T-helper 17 cell (primary cell): ENCODE results near the gene HAND1. TPM values are rescaled to one million over a fixed set of nuclear protein-coding genes. Genes with fewer than 3 reads are reported as not detected.

Source experiments
- ATAC-seq: fragments of 150-1000 bp; cut with Tn5 transposase; 2 replicates; pipeline ENCODE4 v1.10.0; 2021; ENCODE audit warnings: mild to moderate bottlenecking, moderate library complexity
- DNase-seq, 3 donors: peaks; one replicate each; pipeline versions ENCODE4 v3.0.0 to v3.0.0-alpha.2; 2020 to 2021
- H3K9me3 ChIP-seq: one replicate; pipeline ENCODE4 v1.7.0; 2013; ENCODE audit warnings: low read length, mild to moderate bottlenecking; ENCODE audit not compliant: control insufficient read depth, poor library complexity, severe bottlenecking
- H3K27ac Mint-ChIP-seq: one replicate; pipeline ENCODE4 v1.8.0; 2022; ENCODE audit warnings: mild to moderate bottlenecking, moderate library complexity, mixed read lengths
- H3K27me3 Mint-ChIP-seq: one replicate; pipeline ENCODE4 v1.8.0; 2022; ENCODE audit warnings: mixed read lengths
- H3K36me3 Mint-ChIP-seq: one replicate; pipeline ENCODE4 v1.8.0; 2022; ENCODE audit warnings: low read depth, mixed read lengths
- H3K4me1 Mint-ChIP-seq: one replicate; pipeline ENCODE4 v1.8.0; 2022; ENCODE audit warnings: mild to moderate bottlenecking, mixed read lengths
- H3K4me3 Mint-ChIP-seq: one replicate; pipeline ENCODE4 v1.8.0; 2022; ENCODE audit warnings: mild to moderate bottlenecking, moderate library complexity, mixed read lengths
- total RNA-seq, 4 donors: library from RNA in 2 of 4; stranded (reverse) in 2 of 4; gene quantifications; one replicate each; pipeline ENCODE4 v1.2.3 and lab custom pipeline; 2022 to 2026

Gene HAND1
- total RNA-seq (not detected), total RNA-seq (lab: John Stamatoyannopoulos, UW) (0 reads per million in 2 donors)

- no peak for DNase-seq
- no peaks in the 10 kb centered on the region for H3K9me3 ChIP-seq
- Mint-ChIP-seq H3K27me3 (peaks cover 89% of the 10 kb centered on the region), H3K4me1 (peaks cover 47% of the 10 kb centered on the region), H3K36me3 (peaks cover 18% of the 10 kb centered on the region), H3K4me3 (peak within 1 kb of the TSS; percentile 51), H3K27ac (peak within 1 kb of the TSS; percentile 79)
- no peak for ATAC-seq
These were observed at the start of gene HAND1 for GRCh38 chr5:154478224-154478565. TSS of gene HAND1 (minus strand) at chr5:154478227. CDS start at chr5:154478008, 219 bp downstream.

- Mint-ChIP-seq H3K4me1 (no peaks in the 10 kb centered on the region), H3K4me3 (no peak overlapping the region), H3K27me3 (peaks cover 60% of the 10 kb centered on the region), H3K36me3 (no peaks in the 10 kb centered on the region), H3K27ac (no peak overlapping the region)
- no peaks in the 10 kb centered on the region for H3K9me3 ChIP-seq
- DNase-seq, result no peak
- no peak for ATAC-seq
These were observed 48.5 kb upstream of the HAND1 start for GRCh38 chr5:154526231-154527226.

- ATAC-seq (no peak), DNase-seq (no peak)
- Mint-ChIP-seq H3K27me3 (peaks cover 68% of the 10 kb centered on the region), H3K27ac (no peak overlapping the region), H3K36me3 (no peaks in the 10 kb centered on the region), H3K4me3 (no peak overlapping the region), H3K4me1 (no peaks in the 10 kb centered on the region)
- no peaks in the 10 kb centered on the region for H3K9me3 ChIP-seq
These were observed 46.8 kb upstream of the HAND1 start for GRCh38 chr5:154524859-154525258.

GRCh38 chr5:154524181-154524580 lies 46.2 kb upstream of the HAND1 start:
- peaks cover 4% of the 10 kb centered on the region for H3K36me3 Mint-ChIP-seq
- peaks cover 75% of the 10 kb centered on the region for H3K27me3 Mint-ChIP-seq
- ATAC-seq, result no peak
- no peak overlapping the region for H3K27ac Mint-ChIP-seq
- no peaks in the 10 kb centered on the region for H3K9me3 ChIP-seq
- H3K4me1 Mint-ChIP-seq, result peaks cover 3% of the 10 kb centered on the region
- H3K4me3 Mint-ChIP-seq, result no peak overlapping the region
- DNase-seq, result no peak

- DNase-seq (no peak), ATAC-seq (no peak)
- H3K9me3 ChIP-seq, result no peaks in the 10 kb centered on the region
- H3K4me3 Mint-ChIP-seq, result no peak overlapping the region
- peaks cover 3% of the 10 kb centered on the region for H3K4me1 Mint-ChIP-seq
- H3K27ac Mint-ChIP-seq, result no peak overlapping the region
- peaks cover 5% of the 10 kb centered on the region for H3K36me3 Mint-ChIP-seq
- peaks cover 80% of the 10 kb centered on the region for H3K27me3 Mint-ChIP-seq
These were observed 45.7 kb upstream of the HAND1 start for GRCh38 chr5:154523709-154524108.

GRCh38 chr5:154523104-154523503 lies 45.1 kb upstream of the HAND1 start:
- ATAC-seq (no peak), DNase-seq (no peak)
- Mint-ChIP-seq H3K27me3 (peaks cover 82% of the 10 kb centered on the region), H3K4me1 (peaks cover 3% of the 10 kb centered on the region), H3K27ac (no peak overlapping the region), H3K4me3 (no peak overlapping the region), H3K36me3 (peaks cover 5% of the 10 kb centered on the region)
- no peaks in the 10 kb centered on the region for H3K9me3 ChIP-seq

- Mint-ChIP-seq H3K4me1 (peaks cover 3% of the 10 kb centered on the region), H3K4me3 (no peak overlapping the region), H3K36me3 (peaks cover 5% of the 10 kb centered on the region)
These were observed 44.3 kb upstream of the HAND1 start for GRCh38 chr5:154522284-154522683.

GRCh38 chr5:154521756-154522155 lies 43.7 kb upstream of the HAND1 start:
- Mint-ChIP-seq H3K36me3 (peaks cover 5% of the 10 kb centered on the region), H3K27ac (no peak overlapping the region), H3K4me3 (no peak overlapping the region), H3K4me1 (peaks cover 3% of the 10 kb centered on the region), H3K27me3 (peaks cover 86% of the 10 kb centered on the region)
- DNase-seq (no peak), ATAC-seq (no peak)
- no peaks in the 10 kb centered on the region for H3K9me3 ChIP-seq

More at GRCh38 chr5:154522284-154522683, 44.3 kb upstream of the HAND1 start:
- Mint-ChIP-seq H3K27me3 (peaks cover 82% of the 10 kb centered on the region), H3K27ac (no peak overlapping the region)
- DNase-seq, result no peak
- H3K9me3 ChIP-seq, result no peaks in the 10 kb centered on the region
- ATAC-seq, result no peak

GRCh38 chr5:154520861-154521453 lies 42.9 kb upstream of the HAND1 start:
- Mint-ChIP-seq H3K36me3 (peaks cover 5% of the 10 kb centered on the region), H3K27ac (no peak overlapping the region), H3K27me3 (peaks cover 80% of the 10 kb centered on the region), H3K4me3 (no peak overlapping the region), H3K4me1 (peaks cover 3% of the 10 kb centered on the region)
- DNase-seq, result no peak
- no peak for ATAC-seq
- no peaks in the 10 kb centered on the region for H3K9me3 ChIP-seq

- Mint-ChIP-seq H3K4me3 (no peak overlapping the region), H3K27ac (no peak overlapping the region), H3K4me1 (peaks cover 3% of the 10 kb centered on the region), H3K36me3 (peaks cover 5% of the 10 kb centered on the region), H3K27me3 (peaks cover 79% of the 10 kb centered on the region)
- ATAC-seq (no peak), DNase-seq (no peak)
- H3K9me3 ChIP-seq, result no peaks in the 10 kb centered on the region
These were observed 41.3 kb upstream of the HAND1 start for GRCh38 chr5:154519359-154519758.

- no peak for DNase-seq
- Mint-ChIP-seq H3K4me1 (peaks cover 3% of the 10 kb centered on the region), H3K27me3 (peaks cover 79% of the 10 kb centered on the region), H3K27ac (no peak overlapping the region), H3K36me3 (peaks cover 5% of the 10 kb centered on the region), H3K4me3 (no peak overlapping the region)
- ATAC-seq, result no peak
- H3K9me3 ChIP-seq, result no peaks in the 10 kb centered on the region
These were observed 40.4 kb upstream of the HAND1 start for GRCh38 chr5:154518438-154518867.

GRCh38 chr5:154517810-154518437 lies 39.9 kb upstream of the HAND1 start:
- H3K27me3 Mint-ChIP-seq, result peaks cover 75% of the 10 kb centered on the region
- ATAC-seq, result no peak
- peaks cover 3% of the 10 kb centered on the region for H3K4me1 Mint-ChIP-seq

GRCh38 chr5:154517181-154517580 lies 39.2 kb upstream of the HAND1 start:
- Mint-ChIP-seq H3K4me1 (peaks cover 3% of the 10 kb centered on the region), H3K36me3 (peaks cover 5% of the 10 kb centered on the region), H3K4me3 (no peak overlapping the region), H3K27ac (no peak overlapping the region), H3K27me3 (peaks cover 67% of the 10 kb centered on the region)
- ATAC-seq, result no peak
- H3K9me3 ChIP-seq, result no peaks in the 10 kb centered on the region
- no peak for DNase-seq

More at GRCh38 chr5:154517810-154518437, 39.9 kb upstream of the HAND1 start:
- Mint-ChIP-seq H3K4me3 (no peak overlapping the region), H3K36me3 (peaks cover 5% of the 10 kb centered on the region), H3K27ac (no peak overlapping the region)
- H3K9me3 ChIP-seq, result no peaks in the 10 kb centered on the region
- DNase-seq, result no peak
